Measurements from ENCODE around the gene PPM1A.

GRCh38 chr14:60332869-60333268, 83.8 kb downstream of the PPM1A start:
- TF ChIP-seq CTCF (conservative IDR thresholded peaks at IDR 0.05; ENCODE audit: low read length), result no peak
- TF ChIP-seq EZH2phosphoT487 (IDR thresholded peaks at IDR 0.05; ENCODE audit: borderline replicate concordance), result no peak

All from Loucy (cell line).